GM18507 (cell line): Measurements from ENCODE around the gene CCM2L.

Source experiments
- DNase-seq: peaks from one replicate; pipeline ENCODE4 v3.0.0; 2011; ENCODE audit warnings: low read depth; ENCODE audit not compliant: insufficient read length; ENCODE audit errors: extremely low spot score
- FAIRE-seq: peaks from 2 replicates; lab custom pipeline; 2011; peaks lifted over from hg19 to GRCh38; lab: Jason Lieb, UNC

Gene CCM2L

DNA sequence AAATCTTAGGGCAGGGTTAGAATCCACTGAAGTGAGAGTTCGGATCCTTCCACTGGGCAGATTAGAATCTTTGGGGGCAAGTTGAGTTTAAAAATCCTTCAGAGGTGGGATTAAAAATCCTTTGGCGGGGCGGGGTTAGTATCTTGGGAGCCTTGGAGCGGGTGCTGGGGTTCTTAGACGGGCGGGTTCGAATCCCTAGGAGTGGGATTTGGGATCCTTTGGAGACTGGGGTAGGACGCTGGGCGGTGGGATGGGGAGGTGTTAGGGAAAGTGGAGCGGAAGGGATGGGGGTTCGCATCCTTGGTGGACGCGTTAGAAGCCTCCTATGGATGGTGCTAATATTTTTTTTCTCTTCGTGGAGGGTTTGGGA is 41.5 kb downstream of the CCM2L start:
- DNase-seq = no peak
- FAIRE-seq = no peak

DNA sequence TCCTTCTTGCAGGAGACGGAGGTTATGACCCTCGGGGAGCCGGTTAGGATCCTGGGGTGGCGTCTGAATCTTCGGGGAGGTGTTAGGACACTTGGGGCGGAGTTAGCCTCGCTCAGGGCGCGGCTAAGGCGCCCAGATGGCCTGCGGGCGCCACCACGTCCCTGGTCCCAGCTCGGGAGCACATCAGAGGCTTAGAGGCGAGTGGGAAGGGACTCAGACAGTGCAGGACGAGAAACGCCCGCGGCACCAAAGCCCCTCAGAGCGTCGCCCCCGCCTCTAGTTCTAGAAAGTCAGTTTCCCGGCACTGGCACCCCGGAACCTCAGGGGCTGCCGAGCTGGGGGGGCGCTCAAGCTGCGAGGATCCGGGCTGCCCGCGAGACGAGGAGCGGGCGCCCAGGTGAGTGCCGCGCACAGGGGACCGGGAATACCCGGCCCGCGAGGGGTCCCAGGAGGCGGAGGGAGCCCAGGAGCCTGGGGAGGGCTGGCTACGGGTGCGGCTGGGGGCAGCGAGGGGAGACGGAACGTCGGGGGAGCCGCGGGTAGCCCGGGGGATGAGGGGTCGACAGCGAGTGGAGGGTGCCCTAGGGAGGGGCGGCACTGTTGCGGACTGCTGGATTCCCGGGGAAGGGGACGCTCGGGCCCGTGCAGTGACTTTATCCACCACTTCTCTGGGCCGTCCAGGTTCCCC is 42.0 kb downstream of the CCM2L start, which contains the start of gene HCK:
Gene HCK (plus strand): TSS at position 153 of the 688 bp plus-strand sequence.
- no peak for DNase-seq
- FAIRE-seq = peak; percentile 9

DNA sequence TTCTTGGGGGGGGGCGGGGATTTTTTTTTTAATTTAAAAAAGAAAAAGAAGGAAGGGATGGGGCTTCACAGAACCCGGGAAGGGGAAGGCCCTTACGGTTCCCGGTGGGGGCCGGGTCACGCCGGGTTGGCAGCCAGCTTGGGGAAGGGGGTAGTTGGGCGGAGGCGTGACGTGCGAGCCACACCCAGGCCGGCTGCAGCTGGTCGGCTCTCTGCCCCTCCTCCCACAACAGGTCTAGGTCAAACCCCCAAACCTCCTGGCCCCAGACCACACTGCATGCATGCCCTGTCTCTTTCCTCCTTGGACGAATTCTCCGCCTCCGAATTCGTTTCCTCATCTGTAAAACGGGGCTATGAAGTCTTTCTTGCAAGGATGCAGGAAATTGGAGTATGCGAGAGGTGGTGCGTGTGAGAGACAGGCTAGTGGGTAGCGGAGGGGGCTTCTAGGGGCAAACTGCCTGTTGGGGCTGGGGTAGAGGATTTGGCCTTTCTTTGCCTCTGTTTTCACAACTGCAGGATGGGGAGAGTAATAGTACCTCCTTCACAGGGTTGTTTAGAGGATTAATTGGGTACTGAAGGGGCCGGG is 42.6 kb downstream of the CCM2L start:
- DNase-seq (no peak), FAIRE-seq (no peak)

DNA sequence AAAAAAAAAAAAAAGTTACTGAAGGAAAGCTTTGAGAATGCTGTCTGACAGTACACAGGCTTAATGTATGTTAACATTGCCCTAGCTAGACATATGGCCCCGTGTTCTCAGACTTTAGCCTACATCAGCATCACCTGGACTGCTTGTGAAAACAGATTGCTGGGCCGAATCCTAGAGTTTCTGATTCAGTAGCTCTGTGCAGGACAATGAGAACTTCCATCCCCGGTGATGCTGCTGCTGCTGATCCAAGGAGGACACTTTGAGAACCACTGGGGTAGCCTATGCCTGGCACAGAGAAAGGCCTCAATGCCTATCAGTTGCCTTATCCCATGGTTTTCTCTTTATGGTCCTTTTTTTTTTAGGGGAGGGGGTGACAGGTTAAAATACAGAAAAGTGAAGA is 43.4 kb downstream of the CCM2L start:
- no peak for FAIRE-seq

GRCh38 chr20:32056708-32057483 is 46.7 kb downstream of the CCM2L start:
- FAIRE-seq (no peak), DNase-seq (no peak)

More for the DNA sequence above, 43.4 kb downstream of the CCM2L start:
- DNase-seq = no peak

- DNase-seq = no peak
- FAIRE-seq = no peak
These were observed 47.5 kb downstream of the CCM2L start for GRCh38 chr20:32057656-32058184.

- no peak for DNase-seq
- FAIRE-seq = no peak
These were observed 49.0 kb downstream of the CCM2L start for GRCh38 chr20:32059189-32059588.

GRCh38 chr20:32062776-32063170 is 52.5 kb downstream of the CCM2L start:
- DNase-seq (no peak), FAIRE-seq (no peak)

DNA sequence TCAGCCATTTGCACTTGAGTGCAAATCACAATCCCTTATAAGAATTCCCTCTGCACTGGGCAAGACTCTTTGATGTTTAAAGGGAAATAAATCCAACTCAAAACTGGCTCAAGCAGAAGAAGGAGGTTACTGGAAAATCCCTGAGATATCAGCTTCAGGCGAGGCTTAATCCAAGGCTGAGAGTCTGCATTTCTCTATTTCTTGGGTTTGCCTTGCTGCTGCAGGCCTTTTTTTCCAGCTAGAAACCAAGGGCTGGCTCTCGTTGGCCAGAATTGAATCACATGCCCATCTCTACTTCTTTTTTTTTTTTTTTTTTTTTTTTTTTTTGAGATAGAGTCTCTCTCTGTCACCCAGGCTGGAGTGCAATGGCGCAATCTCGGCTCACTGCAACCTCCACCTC is 53.5 kb downstream of the CCM2L start:
- DNase-seq (no peak), FAIRE-seq (no peak)

DNA sequence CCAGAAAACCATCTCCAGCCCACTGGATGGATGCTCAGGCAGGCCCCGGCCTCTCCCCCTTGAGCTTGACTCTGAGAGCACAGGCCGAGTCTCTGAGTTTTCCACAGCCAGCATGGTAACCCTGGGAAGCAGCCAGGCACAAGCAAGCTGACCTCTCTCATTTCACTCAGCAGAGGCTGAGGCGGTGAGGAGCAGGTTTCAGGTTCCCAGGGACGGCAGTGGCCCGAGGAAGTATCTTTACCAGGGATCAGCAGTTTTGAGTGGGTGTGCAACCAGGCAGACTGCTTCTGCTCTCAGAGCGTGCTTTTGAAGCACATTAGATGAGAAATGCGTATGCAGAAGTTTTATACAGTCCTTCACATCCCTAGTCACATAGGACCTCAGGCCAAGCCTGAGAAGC is 54.4 kb downstream of the CCM2L start:
- DNase-seq (no peak), FAIRE-seq (peak; percentile 39)

GRCh38 chr20:32067234-32067821 is 57.1 kb downstream of the CCM2L start:
- DNase-seq (no peak), FAIRE-seq (no peak)

DNA sequence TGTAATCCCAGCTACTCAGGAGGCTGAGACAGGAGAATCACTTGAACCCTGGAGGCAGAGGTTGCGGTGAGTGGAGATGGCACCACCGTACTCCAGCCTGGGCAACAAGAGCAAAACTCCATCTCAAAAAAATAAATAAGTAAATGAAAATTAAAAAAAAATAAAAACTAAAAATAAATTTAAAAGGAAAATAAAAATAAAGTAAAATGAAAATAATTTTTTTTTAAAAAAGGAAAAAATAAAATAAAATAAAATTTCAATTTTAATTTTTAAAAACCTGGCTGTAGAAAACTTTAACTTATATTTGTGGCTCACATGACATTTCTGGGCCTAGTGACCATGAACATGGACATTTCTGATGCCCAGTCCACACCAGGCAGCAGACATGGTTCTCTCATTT is 57.9 kb downstream of the CCM2L start:
- no peak for FAIRE-seq
- no peak for DNase-seq

GRCh38 chr20:32069711-32070110 is 59.5 kb downstream of the CCM2L start:
- no peak for DNase-seq
- no peak for FAIRE-seq

GRCh38 chr20:32070282-32070681 is 60.0 kb downstream of the CCM2L start:
- DNase-seq (no peak), FAIRE-seq (no peak)

- DNase-seq (no peak), FAIRE-seq (no peak)
These were observed 60.5 kb downstream of the CCM2L start for GRCh38 chr20:32070690-32071213.

- FAIRE-seq (no peak), DNase-seq (no peak)
These were observed 61.3 kb downstream of the CCM2L start for GRCh38 chr20:32071395-32072167.

DNA sequence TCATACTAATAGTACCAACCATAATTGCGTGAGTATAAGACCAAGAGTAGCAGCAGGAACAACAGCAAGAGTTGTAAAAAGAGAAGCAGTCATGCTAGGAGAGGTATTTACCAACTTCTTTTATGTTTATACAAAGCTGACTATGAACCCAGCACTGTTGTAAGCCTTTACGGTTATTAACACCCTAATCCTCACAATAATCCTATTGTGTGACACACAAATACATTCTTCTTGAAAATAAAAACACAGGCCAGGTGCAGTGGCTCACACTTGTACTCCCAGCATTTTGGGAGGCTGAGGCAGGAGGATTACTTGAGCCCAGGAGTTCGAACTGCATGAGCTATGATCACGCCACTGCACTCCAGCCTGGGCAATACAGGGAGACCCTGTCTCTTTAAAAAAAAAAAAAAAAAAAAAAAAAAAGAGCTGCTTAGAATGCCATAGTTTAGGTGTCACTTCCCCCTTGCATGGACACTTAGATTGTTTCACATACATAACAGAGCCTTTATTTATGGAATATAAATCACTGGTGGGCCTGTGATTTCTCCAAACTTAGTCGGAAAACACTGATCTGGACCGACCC is 62.0 kb downstream of the CCM2L start:
- FAIRE-seq = no peak
- DNase-seq = no peak

DNA sequence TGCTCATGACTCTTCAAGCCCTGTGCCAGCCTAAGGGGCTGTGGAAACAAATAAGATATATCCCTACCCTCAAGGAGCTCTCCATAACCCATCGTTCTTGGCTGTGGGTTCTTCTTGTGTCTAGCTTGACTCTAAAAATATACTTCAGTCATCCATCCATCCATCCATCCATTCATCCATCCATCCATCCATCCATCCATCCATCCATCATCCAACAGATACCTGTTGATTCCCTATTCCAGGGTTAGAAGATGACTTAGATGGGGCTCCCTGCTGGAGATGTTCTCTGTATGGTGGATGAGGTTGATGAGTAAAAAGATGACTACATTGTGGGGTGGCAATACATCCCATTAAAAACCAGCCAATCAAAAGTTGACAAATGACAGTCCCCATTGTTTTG is 65.3 kb downstream of the CCM2L start:
- DNase-seq = no peak
- no peak for FAIRE-seq

DNA sequence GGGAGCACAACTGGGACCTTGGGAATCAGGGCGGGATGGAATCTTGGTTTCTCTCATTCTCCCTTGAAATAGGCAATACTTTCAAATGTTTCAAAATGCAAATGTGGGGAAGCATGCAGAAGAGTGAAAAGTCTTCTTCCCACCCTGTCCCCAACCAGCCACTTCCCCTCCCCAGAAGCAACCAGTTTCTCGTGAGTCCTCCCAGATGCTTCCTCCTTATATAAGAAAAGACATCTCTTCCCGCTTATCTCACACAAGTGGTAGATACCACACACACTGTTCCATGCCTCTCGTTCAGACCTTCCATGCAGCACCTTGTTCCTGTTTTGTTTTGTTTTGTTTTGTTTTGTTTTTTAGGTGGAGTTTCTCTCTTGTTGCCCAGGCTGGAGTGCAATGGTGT is 67.0 kb downstream of the CCM2L start:
- no peak for FAIRE-seq
- DNase-seq = no peak
